Ovary (tissue), 3 donors: Measurements from ENCODE around the gene TSHZ2.

Experiments used
- CTCF ChIP-seq, 3 donors: fragments of 450-650 bp in 2 of 3; fragments of 200-600 bp in 1 of 3; IDR thresholded peaks; one replicate each; pipeline versions ENCODE4 v1.5.1 to v1.8.0; 2016 to 2022; ENCODE audit warnings: antibody characterized with exemption in 3 of 3, mild to moderate bottlenecking in 1 of 3
- EP300 ChIP-seq: sonication (generic); formaldehyde crosslinking; IDR thresholded peaks from one replicate; pipeline ENCODE4 v1.6.1; 2017; ENCODE audit warnings: antibody characterized with exemption
- POLR2A ChIP-seq: fragments of 450-650 bp; IDR thresholded peaks from one replicate; pipeline ENCODE4 v1.6.1; 2017; ENCODE audit warnings: antibody characterized with exemption, mild to moderate bottlenecking, moderate library complexity
- donor health status: DM: no; HTN: no; CAD: no.

GRCh38 chr20:53201588-53201987 lies 229.4 kb downstream of the TSHZ2 start:
- TF ChIP-seq CTCF (IDR thresholded peaks at IDR 0.05) (no peak), POLR2A (no peak), EP300 (no peak)
